Measurements from ENCODE around the gene SLC28A3.
"Not testable (repeated sequence)": the region's sequence is repeated elsewhere in the genome, so short reads cannot be mapped to it uniquely, and the experiment has no call there.

Gene SLC28A3, protein sequence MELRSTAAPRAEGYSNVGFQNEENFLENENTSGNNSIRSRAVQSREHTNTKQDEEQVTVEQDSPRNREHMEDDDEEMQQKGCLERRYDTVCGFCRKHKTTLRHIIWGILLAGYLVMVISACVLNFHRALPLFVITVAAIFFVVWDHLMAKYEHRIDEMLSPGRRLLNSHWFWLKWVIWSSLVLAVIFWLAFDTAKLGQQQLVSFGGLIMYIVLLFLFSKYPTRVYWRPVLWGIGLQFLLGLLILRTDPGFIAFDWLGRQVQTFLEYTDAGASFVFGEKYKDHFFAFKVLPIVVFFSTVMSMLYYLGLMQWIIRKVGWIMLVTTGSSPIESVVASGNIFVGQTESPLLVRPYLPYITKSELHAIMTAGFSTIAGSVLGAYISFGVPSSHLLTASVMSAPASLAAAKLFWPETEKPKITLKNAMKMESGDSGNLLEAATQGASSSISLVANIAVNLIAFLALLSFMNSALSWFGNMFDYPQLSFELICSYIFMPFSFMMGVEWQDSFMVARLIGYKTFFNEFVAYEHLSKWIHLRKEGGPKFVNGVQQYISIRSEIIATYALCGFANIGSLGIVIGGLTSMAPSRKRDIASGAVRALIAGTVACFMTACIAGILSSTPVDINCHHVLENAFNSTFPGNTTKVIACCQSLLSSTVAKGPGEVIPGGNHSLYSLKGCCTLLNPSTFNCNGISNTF

DNA sequence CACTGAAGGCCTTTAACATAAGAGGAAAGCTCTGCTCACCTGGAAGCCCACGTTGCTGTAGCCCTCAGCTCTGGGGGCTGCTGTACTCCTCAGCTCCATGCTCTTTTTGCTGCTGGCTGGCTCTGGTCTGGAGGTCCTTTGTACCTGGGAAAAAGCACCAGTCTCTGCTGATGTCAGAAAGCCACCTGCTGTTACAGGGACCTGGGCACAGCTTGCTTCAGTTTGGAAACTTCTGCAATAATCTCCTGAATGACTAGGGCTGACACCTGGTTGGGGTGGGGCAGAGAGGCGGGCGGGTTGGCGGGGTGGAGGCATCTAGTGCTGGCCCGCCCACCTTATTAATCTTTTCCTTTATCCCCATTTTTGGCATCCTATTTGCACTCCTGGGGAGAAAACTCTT, at the start of gene SLC28A3:
Gene SLC28A3, minus strand, starts transcription at position 224 of the 400 bp plus-strand sequence. Its CDS starts 125 bp downstream, at position 99.
- no peak for ATAC-seq (ENCODE audit: low read depth)
- H3K4me1 Mint-ChIP-seq: no peaks in the 10 kb centered on the region

DNA sequence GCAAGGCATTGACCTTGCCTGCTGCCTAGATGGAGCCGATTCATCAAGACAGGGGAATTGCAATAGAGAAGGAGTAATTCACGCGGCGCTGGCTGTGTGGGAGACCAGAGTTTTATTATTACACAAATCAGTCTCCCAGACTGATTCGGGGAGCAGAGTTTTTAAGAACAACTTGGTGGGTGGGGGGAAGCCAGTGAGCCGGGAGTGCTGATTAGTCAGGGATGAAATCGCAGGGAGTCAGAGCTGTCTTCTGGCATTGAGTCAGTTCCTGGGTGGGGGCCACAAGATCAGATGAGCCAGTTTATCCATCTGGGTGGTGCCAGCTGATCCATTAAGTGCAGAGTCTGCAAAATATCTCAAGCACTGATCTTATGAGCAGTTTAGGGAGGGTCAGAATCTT, 49.7 kb upstream of the SLC28A3 start:
- H3K4me3 Mint-ChIP-seq; H3K27ac Mint-ChIP-seq; H3K27me3 Mint-ChIP-seq; H3K9me3 Mint-ChIP-seq; H3K4me1 Mint-ChIP-seq; DNase-seq (ENCODE audit: low spot score in 2 of 2); H3K36me3 Mint-ChIP-seq; ATAC-seq (ENCODE audit: low read depth): not testable (repeated sequence)

More for the DNA sequence above, at the start of gene SLC28A3:
- no peak within 1 kb of the TSS for H3K4me3 Mint-ChIP-seq
- H3K36me3 Mint-ChIP-seq: no peaks in the 10 kb centered on the region
- DNase-seq (ENCODE audit: low spot score in 2 of 2): no peak
- no peaks in the 10 kb centered on the region for H3K9me3 Mint-ChIP-seq
- no peak within 1 kb of the TSS for H3K27ac Mint-ChIP-seq
- peaks cover 2% of the 10 kb centered on the region for H3K27me3 Mint-ChIP-seq

DNA sequence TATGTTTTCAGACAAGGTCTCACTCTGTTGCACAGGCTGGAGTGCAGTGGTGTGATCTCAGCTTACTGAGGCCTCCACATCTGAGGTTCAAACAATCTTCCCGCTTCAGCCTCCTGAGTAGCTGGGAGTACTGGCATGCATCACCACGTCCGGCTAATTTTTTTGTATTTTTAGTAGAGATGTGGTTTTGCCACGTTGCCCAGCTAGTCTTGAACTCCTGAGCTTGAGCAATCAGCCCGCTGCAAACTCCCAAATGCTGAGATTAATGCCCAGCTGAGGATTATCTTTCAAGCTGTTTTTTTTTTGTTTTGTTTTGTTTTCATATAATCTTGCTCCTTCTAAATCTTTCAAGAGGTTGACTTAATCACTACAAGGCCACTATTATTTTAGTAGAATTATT, 47.3 kb upstream of the SLC28A3 start:
- ATAC-seq (ENCODE audit: low read depth) (no peak), DNase-seq (ENCODE audit: low spot score in 2 of 2) (no peak)
- no peaks in the 10 kb centered on the region for H3K36me3 Mint-ChIP-seq
- H3K4me3 Mint-ChIP-seq: no peak overlapping the region
- H3K9me3 Mint-ChIP-seq: no peaks in the 10 kb centered on the region
- H3K27me3 Mint-ChIP-seq: peaks cover 7% of the 10 kb centered on the region
- H3K27ac Mint-ChIP-seq: no peak overlapping the region
- H3K4me1 Mint-ChIP-seq: no peaks in the 10 kb centered on the region

DNA sequence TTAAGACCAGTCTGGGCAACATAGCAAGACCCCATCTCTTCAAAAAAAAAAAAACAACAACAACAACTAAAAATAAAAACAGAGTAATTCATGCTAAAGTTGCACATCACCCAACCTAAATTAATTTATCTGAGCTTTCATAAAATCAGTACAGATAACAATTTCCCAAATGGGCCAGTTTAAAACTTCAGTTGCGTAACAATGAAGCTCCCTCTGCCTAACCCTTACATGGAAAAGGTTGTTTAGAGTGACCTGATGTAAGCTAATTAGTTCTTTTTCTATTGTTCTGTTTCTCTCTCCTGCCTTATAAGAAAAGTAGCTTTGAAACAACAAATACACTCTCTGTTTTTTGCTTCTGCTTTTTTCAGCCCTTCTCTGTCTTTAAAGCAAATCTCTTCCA, 46.2 kb upstream of the SLC28A3 start:
- peaks cover 5% of the 10 kb centered on the region for H3K27me3 Mint-ChIP-seq
- no peak for DNase-seq (ENCODE audit: low spot score in 2 of 2)
- H3K4me1 Mint-ChIP-seq: no peaks in the 10 kb centered on the region
- H3K4me3 Mint-ChIP-seq: no peak overlapping the region
- no peak overlapping the region for H3K27ac Mint-ChIP-seq
- H3K9me3 Mint-ChIP-seq: no peaks in the 10 kb centered on the region
- ATAC-seq (ENCODE audit: low read depth): no peak
- H3K36me3 Mint-ChIP-seq: no peaks in the 10 kb centered on the region

DNA sequence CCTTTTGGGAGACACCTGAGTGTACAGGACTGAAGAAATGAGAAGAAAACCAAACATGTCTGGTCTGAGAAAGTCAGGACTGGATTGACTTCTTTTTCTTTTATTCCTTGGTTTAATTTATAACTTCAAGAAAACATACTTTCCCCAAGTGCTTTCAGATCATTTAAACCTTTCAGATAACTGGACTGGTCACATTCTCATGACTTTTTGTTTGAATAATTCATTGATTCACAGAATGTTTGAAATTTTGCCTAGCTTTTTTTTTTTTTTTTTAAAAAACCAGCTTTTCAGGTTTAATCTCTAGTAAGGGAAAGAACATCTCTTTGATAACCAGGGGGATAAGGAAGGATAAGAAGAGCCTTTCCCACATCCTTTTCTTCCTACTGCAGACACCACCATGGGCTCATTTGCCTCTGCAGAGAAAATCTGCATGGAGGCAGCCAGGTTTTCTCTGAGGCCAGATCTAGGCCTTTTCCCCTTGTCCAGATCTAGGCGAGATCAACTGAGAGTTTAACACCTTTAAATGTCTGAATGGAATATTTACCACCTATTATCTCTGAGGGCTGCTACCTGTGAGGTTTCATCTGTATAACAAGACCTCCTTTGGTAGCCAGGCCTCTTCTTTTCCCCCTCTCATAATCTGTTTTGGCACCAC, 45.0 kb upstream of the SLC28A3 start:
- DNase-seq (ENCODE audit: low spot score in 2 of 2) (no peak), ATAC-seq (ENCODE audit: low read depth) (no peak)
- Mint-ChIP-seq H3K36me3 (no peaks in the 10 kb centered on the region), H3K4me3 (no peak overlapping the region), H3K27me3 (peaks cover 7% of the 10 kb centered on the region), H3K27ac (no peak overlapping the region), H3K9me3 (no peaks in the 10 kb centered on the region), H3K4me1 (no peaks in the 10 kb centered on the region)

DNA sequence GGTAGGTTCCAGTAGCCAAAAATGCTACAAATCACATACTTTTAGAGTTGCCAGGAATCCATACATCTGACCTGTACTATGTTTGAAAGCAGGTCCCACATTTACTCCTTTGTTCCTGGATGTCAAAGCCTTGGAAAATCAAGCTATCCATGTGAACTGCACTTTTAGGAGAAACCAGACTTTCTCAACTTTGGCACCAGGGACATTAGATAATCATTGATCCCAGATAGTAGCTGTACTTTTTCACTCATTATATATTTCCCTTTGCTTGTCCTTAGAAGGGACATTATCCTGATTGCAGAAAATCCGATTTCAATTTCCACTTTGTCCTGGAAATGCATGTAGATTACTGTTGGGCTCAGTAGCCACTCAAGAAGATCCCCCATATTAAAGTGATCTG, 44.1 kb upstream of the SLC28A3 start:
- H3K4me3 Mint-ChIP-seq: no peak overlapping the region
- no peak overlapping the region for H3K27ac Mint-ChIP-seq
- H3K27me3 Mint-ChIP-seq: peaks cover 7% of the 10 kb centered on the region
- ATAC-seq (ENCODE audit: low read depth) (no peak), DNase-seq (ENCODE audit: low spot score in 2 of 2) (no peak)
- no peaks in the 10 kb centered on the region for H3K36me3 Mint-ChIP-seq
- no peaks in the 10 kb centered on the region for H3K4me1 Mint-ChIP-seq
- H3K9me3 Mint-ChIP-seq: no peaks in the 10 kb centered on the region

DNA sequence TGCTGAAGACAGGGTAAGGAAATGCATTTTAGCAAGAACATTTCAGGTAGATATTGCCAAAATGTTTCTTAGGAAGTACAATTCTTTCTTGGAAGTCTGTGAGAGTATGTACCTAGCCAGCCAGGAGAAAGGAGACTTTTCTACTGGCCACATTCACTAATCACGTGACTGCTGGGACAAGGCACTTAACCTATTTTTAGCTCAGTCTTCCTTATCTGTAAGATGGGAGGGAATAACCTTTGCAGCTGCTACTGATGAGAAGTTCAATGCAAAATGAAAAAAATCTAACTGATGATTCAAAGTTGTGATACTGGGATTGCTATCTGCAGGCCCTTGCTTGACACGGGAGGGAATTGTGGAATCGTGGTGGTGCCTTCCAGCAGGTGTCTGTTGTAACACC, 42.6 kb upstream of the SLC28A3 start:
- Mint-ChIP-seq H3K9me3 (no peaks in the 10 kb centered on the region), H3K27ac (no peak overlapping the region), H3K4me3 (no peak overlapping the region), H3K36me3 (no peaks in the 10 kb centered on the region), H3K27me3 (peaks cover 7% of the 10 kb centered on the region), H3K4me1 (no peaks in the 10 kb centered on the region)
- DNase-seq (ENCODE audit: low spot score in 2 of 2) (no peak), ATAC-seq (ENCODE audit: low read depth) (no peak)

DNA sequence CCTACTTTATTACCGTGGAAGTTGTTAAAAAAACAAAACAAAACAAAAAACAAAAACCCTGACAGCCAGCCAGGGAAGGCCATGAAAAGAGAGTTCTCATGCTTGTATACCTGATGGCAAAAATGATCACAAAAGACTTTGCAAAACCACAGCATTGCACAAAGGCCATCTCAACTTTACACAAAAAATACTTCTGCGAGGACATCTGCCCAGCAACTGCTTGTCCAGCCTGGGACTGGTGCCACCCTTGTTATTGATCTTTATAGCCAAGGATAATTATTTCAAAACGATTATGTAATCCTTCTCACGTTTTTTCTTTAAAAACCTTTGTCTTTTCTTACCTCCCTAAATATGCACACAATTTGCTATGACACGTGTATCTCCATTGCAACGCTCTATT, 42.2 kb upstream of the SLC28A3 start:
- Mint-ChIP-seq H3K36me3 (no peaks in the 10 kb centered on the region), H3K4me3 (no peak overlapping the region), H3K9me3 (no peaks in the 10 kb centered on the region), H3K27ac (no peak overlapping the region), H3K4me1 (no peaks in the 10 kb centered on the region), H3K27me3 (peaks cover 7% of the 10 kb centered on the region)
- DNase-seq (ENCODE audit: low spot score in 2 of 2): no peak
- ATAC-seq (ENCODE audit: low read depth): no peak

DNA sequence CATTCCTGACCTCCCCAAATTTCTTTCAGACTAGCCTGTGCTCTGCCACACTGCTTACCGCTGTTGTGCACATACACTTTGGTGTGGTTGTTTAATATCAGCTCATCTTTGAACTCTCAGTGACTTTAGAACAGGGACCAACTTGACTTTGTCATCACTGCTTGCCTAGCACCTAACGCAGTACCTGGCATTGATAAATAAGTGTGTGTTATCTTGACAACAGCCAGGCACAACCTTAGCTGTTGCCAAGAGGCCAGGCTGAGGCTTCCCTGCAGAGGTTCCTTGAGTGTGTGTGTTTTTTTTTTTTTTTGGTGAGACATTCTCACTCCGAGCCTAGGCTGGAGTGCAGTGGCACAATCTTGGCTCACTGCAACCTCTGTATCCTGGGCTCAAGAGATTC, 41.0 kb upstream of the SLC28A3 start:
- no peak overlapping the region for H3K4me3 Mint-ChIP-seq
- H3K27ac Mint-ChIP-seq: no peak overlapping the region
- DNase-seq (ENCODE audit: low spot score in 2 of 2) (no peak), ATAC-seq (ENCODE audit: low read depth) (no peak)
- peaks cover 7% of the 10 kb centered on the region for H3K27me3 Mint-ChIP-seq
- no peaks in the 10 kb centered on the region for H3K36me3 Mint-ChIP-seq
- H3K9me3 Mint-ChIP-seq: no peaks in the 10 kb centered on the region
- no peaks in the 10 kb centered on the region for H3K4me1 Mint-ChIP-seq

DNA sequence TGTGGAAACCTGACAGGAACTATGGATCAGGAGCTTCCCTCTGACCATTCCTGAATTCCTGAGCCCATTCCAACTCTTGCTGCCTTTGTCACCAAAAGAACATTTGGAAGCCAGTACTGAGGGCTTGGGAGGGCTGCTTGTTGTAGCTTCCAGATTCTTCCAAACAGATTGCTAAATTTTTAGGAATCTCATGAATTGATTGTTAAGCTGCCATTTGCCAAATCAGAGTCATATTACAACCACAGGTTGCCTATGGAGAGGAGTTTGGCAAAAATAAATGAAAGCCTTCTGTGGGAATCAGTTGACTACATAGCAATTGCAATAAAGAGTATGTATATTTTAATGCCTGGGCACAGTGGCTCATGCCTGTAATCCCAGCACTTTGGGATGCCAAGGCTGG, 39.2 kb upstream of the SLC28A3 start:
- DNase-seq (ENCODE audit: low spot score in 2 of 2) (no peak), ATAC-seq (ENCODE audit: low read depth) (no peak)
- no peaks in the 10 kb centered on the region for H3K9me3 Mint-ChIP-seq
- peaks cover 9% of the 10 kb centered on the region for H3K27me3 Mint-ChIP-seq
- no peaks in the 10 kb centered on the region for H3K36me3 Mint-ChIP-seq
- H3K27ac Mint-ChIP-seq: no peak overlapping the region
- no peaks in the 10 kb centered on the region for H3K4me1 Mint-ChIP-seq
- H3K4me3 Mint-ChIP-seq: no peak overlapping the region

DNA sequence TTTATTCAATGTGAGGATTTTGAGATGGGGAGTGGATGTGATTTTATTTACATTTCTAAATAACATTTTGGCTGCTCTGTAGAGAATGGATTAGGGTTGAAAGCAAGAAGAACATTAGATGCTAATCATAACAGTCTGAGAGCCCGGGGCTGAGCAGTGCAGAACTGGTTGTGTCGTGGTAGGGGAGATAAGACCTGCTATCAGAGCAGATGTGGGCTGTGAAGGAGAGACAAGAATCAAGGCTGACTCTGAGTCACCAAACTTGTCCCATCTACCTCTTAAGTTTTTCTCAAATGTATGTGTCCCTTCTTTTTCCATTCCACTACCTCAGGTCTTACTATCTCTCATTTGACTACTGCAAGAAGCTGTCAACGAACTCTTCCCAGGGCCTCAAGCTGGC, 35.4 kb upstream of the SLC28A3 start:
- no peak for ATAC-seq (ENCODE audit: low read depth)
- Mint-ChIP-seq H3K4me1 (no peaks in the 10 kb centered on the region), H3K4me3 (no peak overlapping the region), H3K9me3 (no peaks in the 10 kb centered on the region), H3K27me3 (peaks cover 7% of the 10 kb centered on the region), H3K36me3 (no peaks in the 10 kb centered on the region), H3K27ac (no peak overlapping the region)
- no peak for DNase-seq (ENCODE audit: low spot score in 2 of 2)

DNA sequence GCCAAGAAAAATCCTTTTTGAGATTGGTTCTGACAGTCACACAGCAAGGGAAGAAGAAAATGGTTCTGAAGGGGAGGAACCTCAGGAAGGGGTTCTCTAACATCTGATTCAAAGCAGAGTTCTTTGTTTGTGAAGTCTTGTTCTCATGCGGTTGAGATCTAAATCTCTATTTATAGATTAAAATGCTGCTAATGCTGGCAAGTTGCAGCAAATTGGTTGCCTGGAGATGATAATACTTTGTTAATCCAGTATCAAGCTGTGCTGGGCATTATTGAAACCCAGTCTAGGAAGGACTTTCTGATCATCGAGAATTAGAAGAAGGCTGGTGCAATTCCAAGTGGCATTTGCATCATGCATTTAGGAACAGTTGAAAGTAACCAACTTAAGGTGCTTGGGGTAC, 34.0 kb upstream of the SLC28A3 start:
- Mint-ChIP-seq H3K9me3 (no peaks in the 10 kb centered on the region), H3K4me3 (no peak overlapping the region), H3K27ac (no peak overlapping the region), H3K4me1 (no peaks in the 10 kb centered on the region), H3K36me3 (no peaks in the 10 kb centered on the region), H3K27me3 (peaks cover 7% of the 10 kb centered on the region)
- DNase-seq (ENCODE audit: low spot score in 2 of 2) (no peak), ATAC-seq (ENCODE audit: low read depth) (no peak)

DNA sequence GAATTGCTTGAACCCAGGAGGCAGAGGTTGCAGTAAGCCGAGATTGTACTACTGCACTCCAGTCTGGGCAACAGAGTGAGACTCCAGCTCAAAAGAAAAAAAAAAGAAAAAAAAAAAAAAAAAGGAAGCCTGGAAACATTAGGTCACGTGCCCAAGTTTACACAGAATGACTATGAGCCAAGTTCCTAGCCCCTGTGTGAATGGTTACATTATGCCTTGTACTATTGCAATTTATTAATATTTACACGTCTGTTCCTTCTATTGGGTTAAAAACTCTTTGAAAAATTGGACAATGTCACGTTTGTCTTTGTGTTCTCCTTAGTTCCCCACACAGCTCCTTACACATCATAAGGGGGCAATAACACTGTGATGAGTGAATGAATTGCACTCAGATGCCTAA, 33.5 kb upstream of the SLC28A3 start:
- peaks cover 7% of the 10 kb centered on the region for H3K27me3 Mint-ChIP-seq
- H3K36me3 Mint-ChIP-seq: no peaks in the 10 kb centered on the region
- ATAC-seq (ENCODE audit: low read depth) (no peak), DNase-seq (ENCODE audit: low spot score in 2 of 2) (no peak)
- H3K4me3 Mint-ChIP-seq: no peak overlapping the region
- H3K27ac Mint-ChIP-seq: no peak overlapping the region
- H3K4me1 Mint-ChIP-seq: no peaks in the 10 kb centered on the region
- H3K9me3 Mint-ChIP-seq: no peaks in the 10 kb centered on the region

DNA sequence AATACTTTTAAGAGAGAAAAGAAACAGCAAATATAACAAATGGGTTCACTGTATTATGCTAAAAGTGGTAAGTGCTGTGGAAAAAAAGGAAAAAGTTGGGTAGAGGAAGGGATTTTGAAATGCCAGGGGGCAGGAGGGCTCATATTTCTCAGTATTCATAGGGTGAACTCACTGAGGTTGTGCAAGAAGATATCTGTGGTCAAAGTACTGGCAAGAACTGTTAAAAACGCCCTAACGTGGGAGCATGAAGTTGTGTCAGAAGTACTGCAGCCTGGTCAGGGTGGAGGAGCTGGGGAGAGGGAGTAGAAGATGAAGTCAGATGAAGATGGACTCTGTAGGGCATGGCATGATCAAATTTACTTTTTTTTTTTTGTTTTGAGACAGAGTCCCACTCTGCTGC, 31.2 kb upstream of the SLC28A3 start:
- Mint-ChIP-seq H3K4me1 (no peaks in the 10 kb centered on the region), H3K4me3 (no peak overlapping the region), H3K27ac (no peak overlapping the region), H3K9me3 (no peaks in the 10 kb centered on the region), H3K27me3 (peaks cover 7% of the 10 kb centered on the region), H3K36me3 (no peaks in the 10 kb centered on the region)
- ATAC-seq (ENCODE audit: low read depth): no peak
- DNase-seq (ENCODE audit: low spot score in 2 of 2): no peak

All from memory B cell (primary cell).